A673 (cell line): Measurements from ENCODE around the gene TFAM. TPM values are rescaled to one million over a fixed set of nuclear protein-coding genes. Genes with fewer than 3 reads are reported as not detected.
"Not testable (repeated sequence)": the region's sequence is repeated elsewhere in the genome, so short reads cannot be mapped to it uniquely, and the experiment has no call there.

Experiments
- BruUV-seq: library from RNA; stranded (reverse); fragments of 400-500 nt; replicated peaks from 2 replicates; lab custom pipeline; 2021; lab: Mats Ljungman, UMichigan
- CTCF ChIA-PET: fragments of 300-600 bp; sonication (Branson Sonifier 250); formaldehyde crosslinking; loops from one replicate; lab custom pipeline; 2022; ENCODE audit warnings: antibody characterized with exemption; lab: Charles Lee
- POLR2A ChIA-PET: fragments of 300-600 bp; sonication (Branson Sonifier 250); formaldehyde crosslinking; loops from one replicate; lab custom pipeline; 2022; ENCODE audit warnings: antibody characterized with exemption; ENCODE audit not compliant: low non-redundant PET; lab: Charles Lee
- DNase-seq: peaks from one replicate; pipeline ENCODE4 v3.0.0-alpha.2; 2015; ENCODE audit warnings: low spot score
- H3K27ac ChIP-seq: fragments of 200-600 bp; sonication (generic); 2 replicates; pipeline ENCODE4 v1.5.1; 2016; ENCODE audit warnings: mixed run types, low read depth, mild to moderate bottlenecking, mixed read lengths, antibody characterized with exemption, low read length; ENCODE audit not compliant: poor library complexity, severe bottlenecking
- H3K27me3 ChIP-seq: fragments of 200-600 bp; sonication (generic); replicated peaks from 2 replicates; pipeline ENCODE4 v1.6.1; 2017; ENCODE audit warnings: mixed run types, low read depth, mild to moderate bottlenecking, mixed read lengths, antibody characterized with exemption, low read length; ENCODE audit not compliant: insufficient read depth, poor library complexity
- H3K36me3 ChIP-seq: fragments of 200-600 bp; sonication (generic); 2 replicates; pipeline ENCODE4 v1.6.1; 2016; ENCODE audit warnings: mixed run types, mild to moderate bottlenecking, mixed read lengths, antibody characterized with exemption, low read length; ENCODE audit not compliant: insufficient read depth, poor library complexity, severe bottlenecking
- H3K4me1 ChIP-seq: fragments of 200-600 bp; sonication (generic); 2 replicates; pipeline ENCODE4 v1.6.1; 2017; ENCODE audit warnings: mixed run types, mild to moderate bottlenecking, mixed read lengths, antibody characterized with exemption, low read length; ENCODE audit not compliant: insufficient read depth, poor library complexity, severe bottlenecking
- H3K4me3 ChIP-seq: fragments of 200-600 bp; sonication (generic); 2 replicates; pipeline ENCODE4 v1.5.1; 2016; ENCODE audit warnings: low read depth, mixed run types, mild to moderate bottlenecking, mixed read lengths, low read length; ENCODE audit not compliant: poor library complexity, severe bottlenecking
- H3K9me3 ChIP-seq: fragments of 200-600 bp; sonication (generic); 2 replicates; pipeline ENCODE4 v1.6.1; 2016; ENCODE audit warnings: mixed run types, low read depth, mild to moderate bottlenecking, mixed read lengths, antibody characterized with exemption, low read length; ENCODE audit not compliant: poor library complexity, severe bottlenecking
- CTCF ChIP-seq: fragments of 300-800, 200-600 bp; sonication (generic); conservative IDR thresholded peaks from 2 replicates; pipeline ENCODE4 v1.5.1; 2017; ENCODE audit warnings: low read depth, mild to moderate bottlenecking, antibody characterized with exemption, low read length, moderate library complexity, mixed read lengths
- EZH2 ChIP-seq: fragments of 200-600 bp; sonication (generic); IDR thresholded peaks from 2 replicates; pipeline ENCODE4 v1.6.1; 2017; ENCODE audit warnings: borderline replicate concordance, low read depth, mild to moderate bottlenecking, mixed read lengths, antibody characterized with exemption, low read length; ENCODE audit not compliant: poor library complexity, severe bottlenecking
- intact Hi-C: fragments of 100-400 bp; cut with micrococcal nuclease; formaldehyde crosslinking; loops from one replicate; pipeline ENCODE4 v1.10.0; 2022; ENCODE audit not compliant: unreplicated experiment
- total RNA-seq: library from RNA; stranded (reverse); gene quantifications from 2 replicates; pipeline ENCODE4 v1.2.3, GENCODE V29; 2021

The TFAM gene
- total RNA-seq, 1 experiment from 2014 or later: 113 TPM

- intact Hi-C loops: no loop called here
- no TSS peak for BruUV-seq
- H3K4me1 ChIP-seq: no peaks in the 10 kb centered on the region
- no peak overlapping the region for H3K27ac ChIP-seq
- POLR2A ChIA-PET: no interaction called here
- no peak overlapping the region for H3K4me3 ChIP-seq
- CTCF ChIA-PET: no interaction called here
- peaks cover 5% of the 10 kb centered on the region for H3K9me3 ChIP-seq
- TF ChIP-seq EZH2: no peak
- TF ChIP-seq CTCF: no peak
- H3K36me3 ChIP-seq: no peaks in the 10 kb centered on the region
- no peak for DNase-seq
- H3K27me3 ChIP-seq: no peaks in the 10 kb centered on the region
These were observed 39.0 kb downstream of the TFAM start for GRCh38 chr10:58424176-58424575.

- not testable (repeated sequence) for BruUV-seq
These were observed 43.2 kb downstream of the TFAM start for GRCh38 chr10:58428436-58428835.

GRCh38 chr10:58431903-58432302, 46.7 kb downstream of the TFAM start:
- Histone ChIP-seq H3K27ac (no peak overlapping the region), H3K4me3 (no peak overlapping the region), H3K9me3 (no peaks in the 10 kb centered on the region), H3K27me3 (no peaks in the 10 kb centered on the region), H3K4me1 (peaks cover 8% of the 10 kb centered on the region), H3K36me3 (no peaks in the 10 kb centered on the region)
- intact Hi-C loops: no loop called here
- DNase-seq: no peak
- TF ChIP-seq CTCF (no peak), EZH2 (no peak)
- ChIA-PET POLR2A (no interaction called here), CTCF (interaction anchor here (0.5 kb wide), 1 partner anchor 36 kb away, joined by 3 read pairs; no protein-coding TSS in a partner anchor)
- no TSS peak for BruUV-seq

More at GRCh38 chr10:58428436-58428835, 43.2 kb downstream of the TFAM start:
- H3K9me3 ChIP-seq, CTCF ChIA-PET, DNase-seq, H3K4me3 ChIP-seq, H3K27ac ChIP-seq, H3K27me3 ChIP-seq, POLR2A ChIA-PET, H3K36me3 ChIP-seq, H3K4me1 ChIP-seq, intact Hi-C loops: not testable (repeated sequence)

GRCh38 chr10:58433066-58433465, 47.9 kb downstream of the TFAM start:
- POLR2A ChIA-PET: no interaction called here
- TF ChIP-seq EZH2: no peak
- no peak overlapping the region for H3K27ac ChIP-seq
- H3K9me3 ChIP-seq: no peaks in the 10 kb centered on the region
- intact Hi-C loops: no loop called here
- no peak overlapping the region for H3K4me3 ChIP-seq
- H3K4me1 ChIP-seq: peaks cover 8% of the 10 kb centered on the region
- CTCF ChIA-PET: no interaction called here
- no TSS peak for BruUV-seq
- no peaks in the 10 kb centered on the region for H3K27me3 ChIP-seq
- no peak for DNase-seq
- H3K36me3 ChIP-seq: no peaks in the 10 kb centered on the region
